ENCODE data around the gene THOC3. TPM values are rescaled to one million over a fixed set of nuclear protein-coding genes. Genes with fewer than 3 reads are reported as not detected.
A peak's percentile ranks its signal among the peaks of the same experiment; 100 is the strongest.
"Not testable (repeated sequence)": the region's sequence is repeated elsewhere in the genome, so short reads cannot be mapped to it uniquely, and the experiment has no call there.

The THOC3 gene
- polyA plus RNA-seq, 3 donors, result 10.9 to 41.4 (median 29.7) TPM

GRCh38 chr5:175968381-175968780 lies 266 bp upstream of the THOC3 start:
- H3K4me2 ChIP-seq (replicated peaks; ENCODE audit: extremely low read depth, low read length, poor library complexity, severe bottlenecking); H3K4me1 Mint-ChIP-seq; H3K36me3 Mint-ChIP-seq; H3K79me2 ChIP-seq (ENCODE audit: insufficient read depth, low read length); H3K27me3 Mint-ChIP-seq (ENCODE audit: low read depth in 3 of 3); H3K36me3 ChIP-seq (replicated peaks in 1 of 2; ENCODE audit: control insufficient read depth in 1 of 2, insufficient read depth in 2 of 2, low read length in 2 of 2); H3K9ac ChIP-seq (ENCODE audit: insufficient read depth, low read length, poor library complexity, severe bottlenecking); H3K9me3 ChIP-seq (replicated peaks in 1 of 2; ENCODE audit: control insufficient read depth in 1 of 2, insufficient read depth in 1 of 2, low read length in 2 of 2); H3K27ac ChIP-seq (ENCODE audit: low read depth in 1 of 2, low read length in 2 of 2); H3K9me3 Mint-ChIP-seq; H2AFZ ChIP-seq (ENCODE audit: insufficient read depth, low read depth, low read length, poor library complexity, severe bottlenecking); H3K4me1 ChIP-seq (ENCODE audit: control insufficient read depth in 1 of 2, insufficient read depth in 2 of 2, low read length in 2 of 2); H3K27ac Mint-ChIP-seq; H3K27me3 ChIP-seq (ENCODE audit: control insufficient read depth in 2 of 2, insufficient read depth in 2 of 2, low read length in 2 of 2); DNase-seq; H3K4me3 Mint-ChIP-seq; H4K20me1 ChIP-seq (ENCODE audit: insufficient read depth, low read length); intact Hi-C loops (cut with micrococcal nuclease): not testable (repeated sequence)
- no CpG with 5 or more reads among the region's 6 CpGs for WGBS (ENCODE audit: insufficient coverage)
- H3K4me3 ChIP-seq (replicated peaks in 1 of 3; ENCODE audit: low read depth in 2 of 3, low read length in 3 of 3), result peak overlapping the region in 2 of 3 experiments; percentile 53 to 72

GRCh38 chr5:175962329-175962728 lies 5.8 kb downstream of the THOC3 start:
- H3K27ac ChIP-seq (ENCODE audit: low read depth in 1 of 2, low read length in 2 of 2); H3K36me3 ChIP-seq (replicated peaks in 1 of 2; ENCODE audit: control insufficient read depth in 1 of 2, insufficient read depth in 2 of 2, low read length in 2 of 2); H3K4me1 ChIP-seq (ENCODE audit: control insufficient read depth in 1 of 2, insufficient read depth in 2 of 2, low read length in 2 of 2); H3K4me2 ChIP-seq (replicated peaks; ENCODE audit: extremely low read depth, low read length, poor library complexity, severe bottlenecking); H3K9me3 ChIP-seq (replicated peaks in 1 of 2; ENCODE audit: control insufficient read depth in 1 of 2, insufficient read depth in 1 of 2, low read length in 2 of 2); H3K4me3 Mint-ChIP-seq; intact Hi-C loops (cut with micrococcal nuclease); DNase-seq; H2AFZ ChIP-seq (ENCODE audit: insufficient read depth, low read depth, low read length, poor library complexity, severe bottlenecking); H3K4me1 Mint-ChIP-seq; H3K27me3 ChIP-seq (ENCODE audit: control insufficient read depth in 2 of 2, insufficient read depth in 2 of 2, low read length in 2 of 2); H3K4me3 ChIP-seq (replicated peaks in 1 of 3; ENCODE audit: low read depth in 2 of 3, low read length in 3 of 3); H4K20me1 ChIP-seq (ENCODE audit: insufficient read depth, low read length); H3K79me2 ChIP-seq (ENCODE audit: insufficient read depth, low read length); H3K9me3 Mint-ChIP-seq; H3K36me3 Mint-ChIP-seq; H3K27me3 Mint-ChIP-seq (ENCODE audit: low read depth in 3 of 3); H3K9ac ChIP-seq (ENCODE audit: insufficient read depth, low read length, poor library complexity, severe bottlenecking); H3K27ac Mint-ChIP-seq: not testable (repeated sequence)
- WGBS (ENCODE audit: insufficient coverage), result no CpG with 5 or more reads among the region's 8 CpGs

GRCh38 chr5:175960228-175960627 lies 7.9 kb downstream of the THOC3 start:
- H3K4me1 ChIP-seq (ENCODE audit: control insufficient read depth in 1 of 2, insufficient read depth in 2 of 2, low read length in 2 of 2); H4K20me1 ChIP-seq (ENCODE audit: insufficient read depth, low read length); H3K4me1 Mint-ChIP-seq; H3K9me3 Mint-ChIP-seq; H3K27me3 Mint-ChIP-seq (ENCODE audit: low read depth in 3 of 3); H3K4me3 ChIP-seq (replicated peaks in 1 of 3; ENCODE audit: low read depth in 2 of 3, low read length in 3 of 3); H3K4me3 Mint-ChIP-seq; H3K36me3 ChIP-seq (replicated peaks in 1 of 2; ENCODE audit: control insufficient read depth in 1 of 2, insufficient read depth in 2 of 2, low read length in 2 of 2); H3K27ac Mint-ChIP-seq; H3K27ac ChIP-seq (ENCODE audit: low read depth in 1 of 2, low read length in 2 of 2); DNase-seq; H3K4me2 ChIP-seq (replicated peaks; ENCODE audit: extremely low read depth, low read length, poor library complexity, severe bottlenecking); H3K9me3 ChIP-seq (replicated peaks in 1 of 2; ENCODE audit: control insufficient read depth in 1 of 2, insufficient read depth in 1 of 2, low read length in 2 of 2); H3K9ac ChIP-seq (ENCODE audit: insufficient read depth, low read length, poor library complexity, severe bottlenecking); H3K79me2 ChIP-seq (ENCODE audit: insufficient read depth, low read length); H3K27me3 ChIP-seq (ENCODE audit: control insufficient read depth in 2 of 2, insufficient read depth in 2 of 2, low read length in 2 of 2); intact Hi-C loops (cut with micrococcal nuclease); H3K36me3 Mint-ChIP-seq; H2AFZ ChIP-seq (ENCODE audit: insufficient read depth, low read depth, low read length, poor library complexity, severe bottlenecking): not testable (repeated sequence)
- WGBS (ENCODE audit: insufficient coverage), result no CpG with 5 or more reads among the region's 6 CpGs

GRCh38 chr5:175958515-175958914 lies 9.6 kb downstream of the THOC3 start:
- not testable (repeated sequence) for H3K27me3 ChIP-seq (ENCODE audit: control insufficient read depth in 2 of 2, insufficient read depth in 2 of 2, low read length in 2 of 2); H3K27me3 Mint-ChIP-seq (ENCODE audit: low read depth in 3 of 3)

More at GRCh38 chr5:175958515-175958914, 9.6 kb downstream of the THOC3 start:
- DNase-seq; H3K4me1 Mint-ChIP-seq; H4K20me1 ChIP-seq (ENCODE audit: insufficient read depth, low read length); H3K4me3 Mint-ChIP-seq; H3K79me2 ChIP-seq (ENCODE audit: insufficient read depth, low read length); H3K4me2 ChIP-seq (replicated peaks; ENCODE audit: extremely low read depth, low read length, poor library complexity, severe bottlenecking); H3K27ac ChIP-seq (ENCODE audit: low read depth in 1 of 2, low read length in 2 of 2); H3K36me3 ChIP-seq (replicated peaks in 1 of 2; ENCODE audit: control insufficient read depth in 1 of 2, insufficient read depth in 2 of 2, low read length in 2 of 2); H3K4me1 ChIP-seq (ENCODE audit: control insufficient read depth in 1 of 2, insufficient read depth in 2 of 2, low read length in 2 of 2); H3K4me3 ChIP-seq (replicated peaks in 1 of 3; ENCODE audit: low read depth in 2 of 3, low read length in 3 of 3); H3K36me3 Mint-ChIP-seq; H2AFZ ChIP-seq (ENCODE audit: insufficient read depth, low read depth, low read length, poor library complexity, severe bottlenecking); H3K27ac Mint-ChIP-seq; H3K9me3 ChIP-seq (replicated peaks in 1 of 2; ENCODE audit: control insufficient read depth in 1 of 2, insufficient read depth in 1 of 2, low read length in 2 of 2); intact Hi-C loops (cut with micrococcal nuclease); H3K9me3 Mint-ChIP-seq; H3K9ac ChIP-seq (ENCODE audit: insufficient read depth, low read length, poor library complexity, severe bottlenecking): not testable (repeated sequence)
- no CpG with 5 or more reads among the region's 2 CpGs for whole genome bisulfite sequencing (ENCODE audit: insufficient coverage)

Data from CD14-positive monocyte (primary cell).